Mesenchymal stem cell (in vitro differentiated cells and primary cell): ENCODE data around the gene CDH4.

Experiments
- DNase-seq: peaks from one replicate; pipeline ENCODE4 v3.0.0-alpha.2; 2013
- H2AFZ ChIP-seq: one replicate; pipeline ENCODE4 v1.6.1; 2013; ENCODE audit warnings: low read depth, mild to moderate bottlenecking, control low read depth, inconsistent platforms, low read length, moderate library complexity
- H2AK5ac ChIP-seq: 2 replicates; pipeline ENCODE4 v1.6.1; 2013; ENCODE audit warnings: low read length, moderate library complexity, mild to moderate bottlenecking, inconsistent platforms; ENCODE audit not compliant: severe bottlenecking
- H2BK120ac ChIP-seq: one replicate; pipeline ENCODE4 v1.6.1; 2013; ENCODE audit warnings: low read depth, mild to moderate bottlenecking, inconsistent platforms, low read length, moderate library complexity
- H2BK12ac ChIP-seq, 2 experiments: one replicate each; pipeline ENCODE4 v1.6.1; 2013; ENCODE audit warnings: inconsistent platforms in 2 of 2, low read length in 2 of 2, mild to moderate bottlenecking in 2 of 2, moderate library complexity in 2 of 2, control low read depth in 1 of 2
- H2BK15ac ChIP-seq: one replicate; pipeline ENCODE4 v1.6.1; 2013; ENCODE audit warnings: mild to moderate bottlenecking, low read depth, inconsistent platforms; ENCODE audit not compliant: poor library complexity, severe bottlenecking
- H2BK5ac ChIP-seq: 2 replicates; pipeline ENCODE4 v1.6.1; 2013; ENCODE audit warnings: low read depth, mild to moderate bottlenecking, low read length, control low read depth, inconsistent platforms; ENCODE audit not compliant: poor library complexity, severe bottlenecking
- H3K14ac ChIP-seq, 2 experiments: one replicate each; pipeline ENCODE4 v1.6.1; 2013; ENCODE audit warnings: inconsistent platforms in 2 of 2, low read length in 2 of 2, control low read depth in 1 of 2, mild to moderate bottlenecking in 1 of 2, moderate library complexity in 1 of 2
- H3K18ac ChIP-seq, 2 experiments: one replicate each; pipeline ENCODE4 v1.6.1; 2013; ENCODE audit warnings: inconsistent platforms in 2 of 2, low read length in 2 of 2, control low read depth in 1 of 2, low read depth in 1 of 2, mild to moderate bottlenecking in 1 of 2
- H3K23ac ChIP-seq, 2 experiments: one replicate each; pipeline ENCODE4 v1.6.1; 2013; ENCODE audit warnings: inconsistent platforms in 2 of 2, low read length in 2 of 2, mild to moderate bottlenecking in 2 of 2, moderate library complexity in 2 of 2, control low read depth in 1 of 2
- H3K27ac ChIP-seq: 2 replicates; pipeline ENCODE4 v1.5.1; 2013; ENCODE audit warnings: mild to moderate bottlenecking, moderate library complexity, low read length, control low read depth, inconsistent platforms; ENCODE audit not compliant: poor library complexity, severe bottlenecking
- H3K27me3 ChIP-seq, 2 experiments: 2 replicates each; pipeline versions ENCODE4 v1.6.1 to v1.7.0; 2013; ENCODE audit warnings: low read length in 2 of 2, mild to moderate bottlenecking in 2 of 2, moderate library complexity in 2 of 2, control low read depth in 1 of 2, inconsistent platforms in 1 of 2; ENCODE audit not compliant: control insufficient read depth in 1 of 2, insufficient read depth in 1 of 2
- H3K36me3 ChIP-seq, 2 experiments: 2 replicates each; pipeline versions ENCODE4 v1.6.1 to v1.7.0; 2013; ENCODE audit warnings: low read length in 2 of 2, control low read depth in 1 of 2, inconsistent platforms in 1 of 2, low read depth in 1 of 2, mild to moderate bottlenecking in 1 of 2; ENCODE audit not compliant: insufficient read depth in 2 of 2, control insufficient read depth in 1 of 2
- H3K4ac ChIP-seq, 2 experiments: one replicate each; pipeline ENCODE4 v1.6.1; 2013; ENCODE audit warnings: inconsistent platforms in 2 of 2, low read length in 2 of 2, mild to moderate bottlenecking in 2 of 2, moderate library complexity in 2 of 2, control low read depth in 1 of 2, low read depth in 1 of 2
- H3K4me1 ChIP-seq: 2 replicates; pipeline ENCODE4 v1.6.1; 2013; ENCODE audit warnings: low read depth, low read length, control low read depth; ENCODE audit not compliant: control insufficient read depth, insufficient read depth
- H3K4me2 ChIP-seq: 2 replicates; pipeline ENCODE4 v1.6.1; 2013; ENCODE audit warnings: low read length, mild to moderate bottlenecking, inconsistent platforms; ENCODE audit not compliant: poor library complexity, severe bottlenecking
- H3K4me3 ChIP-seq, 2 experiments: 2 replicates each; pipeline versions ENCODE4 v1.5.1 to v1.7.0; 2013; ENCODE audit warnings: low read length in 2 of 2, mild to moderate bottlenecking in 2 of 2, control low read depth in 1 of 2, low read depth in 1 of 2; ENCODE audit not compliant: insufficient read depth in 1 of 2
- H3K79me1 ChIP-seq: replicated peaks from 2 replicates; pipeline ENCODE4 v1.6.1; 2013; ENCODE audit warnings: mild to moderate bottlenecking, control low read depth, low read length, inconsistent platforms; ENCODE audit not compliant: poor library complexity, severe bottlenecking
- H3K9ac ChIP-seq: 2 replicates; pipeline ENCODE4 v1.7.0; 2013; ENCODE audit warnings: mild to moderate bottlenecking, low read length, moderate library complexity
- H3K9me3 ChIP-seq: 2 replicates; pipeline ENCODE4 v1.7.0; 2013; ENCODE audit warnings: mild to moderate bottlenecking, low read length; ENCODE audit not compliant: control insufficient read depth
- H4K8ac ChIP-seq: one replicate; pipeline ENCODE4 v1.6.1; 2013; ENCODE audit warnings: inconsistent platforms, mild to moderate bottlenecking, low read length, moderate library complexity
- H4K91ac ChIP-seq: one replicate; pipeline ENCODE4 v1.6.1; 2013; ENCODE audit warnings: mild to moderate bottlenecking, low read length, inconsistent platforms
- WGBS: methylation state at CpG from one replicate; pipeline ENCODE4 v1.1.7; 2013; ENCODE audit warnings: mixed read lengths; 5-methylcytosine and 5-hydroxymethylcytosine counted together

CDH4 gene

GRCh38 chr20:61332016-61332975 is 80.2 kb downstream of the CDH4 start:
- 86% methylated on average over 19 of the region's 22 CpGs for WGBS
- no peak for DNase-seq
- Histone ChIP-seq H3K14ac (no peak overlapping the region), H3K9me3 (no peaks in the 10 kb centered on the region), H3K27me3 (no peaks in the 10 kb centered on the region), H3K4me3 (no peak overlapping the region), H3K36me3 (no peaks in the 10 kb centered on the region), H4K8ac (no peak overlapping the region), H2BK120ac (no peak overlapping the region), H3K9ac (no peak overlapping the region), H3K27ac (no peak overlapping the region), H3K23ac (no peak overlapping the region), H3K79me1 (peaks cover 24% of the 10 kb centered on the region), H2AFZ (no peak overlapping the region), H2BK5ac (no peak overlapping the region), H3K4me1 (no peaks in the 10 kb centered on the region), H3K4me2 (no peak overlapping the region), H2AK5ac (no peak overlapping the region), H2BK15ac (no peak overlapping the region), H3K18ac (no peak overlapping the region), H4K91ac (no peak overlapping the region), H2BK12ac (no peak overlapping the region), H3K4ac (no peak overlapping the region)

- H2BK5ac ChIP-seq, result no peak overlapping the region
- H2AK5ac ChIP-seq, result no peak overlapping the region
- H3K4me2 ChIP-seq, result no peak overlapping the region
- no peak overlapping the region for H3K4ac ChIP-seq
- no peak overlapping the region for H2BK12ac ChIP-seq
- no peak overlapping the region for H3K23ac ChIP-seq
- H2AFZ ChIP-seq, result no peak overlapping the region
- no peak overlapping the region for H4K91ac ChIP-seq
- H3K9ac ChIP-seq, result no peak overlapping the region
- no peaks in the 10 kb centered on the region for H3K9me3 ChIP-seq
- peaks cover 25% of the 10 kb centered on the region for H3K79me1 ChIP-seq
- WGBS, result 94% methylated on average over 9 of the region's 9 CpGs
- no peaks in the 10 kb centered on the region for H3K27me3 ChIP-seq
- H3K14ac ChIP-seq, result no peak overlapping the region
- no peaks in the 10 kb centered on the region for H3K4me1 ChIP-seq
- H3K27ac ChIP-seq, result no peak overlapping the region
- H2BK15ac ChIP-seq, result no peak overlapping the region
- H4K8ac ChIP-seq, result no peak overlapping the region
- no peak overlapping the region for H2BK120ac ChIP-seq
- no peak for DNase-seq
- no peak overlapping the region for H3K18ac ChIP-seq
- H3K36me3 ChIP-seq, result no peaks in the 10 kb centered on the region
- H3K4me3 ChIP-seq, result no peak overlapping the region
These were observed 81.5 kb downstream of the CDH4 start for GRCh38 chr20:61333484-61334108.

GRCh38 chr20:61340157-61340556 is 88.1 kb downstream of the CDH4 start:
- Histone ChIP-seq H2AK5ac (no peak overlapping the region), H3K27me3 (peaks cover 0 to 5% of the 10 kb centered on the region in 2 experiments), H3K4me3 (no peak overlapping the region), H3K23ac (no peak overlapping the region), H3K79me1 (peaks cover 18% of the 10 kb centered on the region), H3K4me2 (no peak overlapping the region), H3K4me1 (no peaks in the 10 kb centered on the region), H2AFZ (no peak overlapping the region), H2BK120ac (no peak overlapping the region), H3K18ac (no peak overlapping the region), H2BK15ac (no peak overlapping the region), H3K36me3 (no peaks in the 10 kb centered on the region), H3K9ac (no peak overlapping the region), H3K14ac (no peak overlapping the region), H2BK5ac (no peak overlapping the region), H2BK12ac (no peak overlapping the region), H3K9me3 (no peaks in the 10 kb centered on the region), H4K8ac (no peak overlapping the region), H3K4ac (no peak overlapping the region), H4K91ac (no peak overlapping the region), H3K27ac (no peak overlapping the region)
- WGBS, result 85% methylated on average over 5 of the region's 5 CpGs
- no peak for DNase-seq

- Histone ChIP-seq H2AFZ (no peak overlapping the region), H2BK5ac (no peak overlapping the region), H3K14ac (no peak overlapping the region), H2BK120ac (no peak overlapping the region), H4K91ac (no peak overlapping the region), H3K9me3 (no peaks in the 10 kb centered on the region), H3K18ac (no peak overlapping the region), H3K27me3 (peaks cover 0 to 10% of the 10 kb centered on the region in 2 experiments), H3K23ac (no peak overlapping the region), H3K4me3 (no peak overlapping the region), H3K27ac (no peak overlapping the region), H3K4me2 (no peak overlapping the region), H3K9ac (no peak overlapping the region), H2BK15ac (no peak overlapping the region), H3K36me3 (no peaks in the 10 kb centered on the region), H3K4me1 (no peaks in the 10 kb centered on the region), H2AK5ac (no peak overlapping the region), H2BK12ac (no peak overlapping the region), H4K8ac (no peak overlapping the region), H3K79me1 (peaks cover 23% of the 10 kb centered on the region), H3K4ac (no peak overlapping the region)
- WGBS, result 83% methylated on average over 5 of the region's 5 CpGs
- no peak for DNase-seq
These were observed 89.5 kb downstream of the CDH4 start for GRCh38 chr20:61341605-61342004.
